AG10803 (cell line): ENCODE data around the gene SLC22A9.

ENCODE experiments used
- DNase-seq: peaks from one replicate; pipeline ENCODE4 v3.0.0; 2010; ENCODE audit warnings: low read depth
- H3K4me3 ChIP-seq: 2 replicates; pipeline ENCODE4 v1.5.1; 2011; ENCODE audit warnings: mild to moderate bottlenecking, low read length, control low read depth
- CTCF ChIP-seq: conservative IDR thresholded peaks from 2 replicates; pipeline ENCODE4 v1.5.1; 2011; ENCODE audit warnings: mild to moderate bottlenecking, low read length, control low read depth, inconsistent platforms

The SLC22A9 gene

GRCh38 chr11:63369971-63370588 lies 495 bp downstream of the SLC22A9 start:
- no peak for DNase-seq
- no peak overlapping the region for H3K4me3 ChIP-seq
- TF ChIP-seq CTCF = no peak

- no peak overlapping the region for H3K4me3 ChIP-seq
- TF ChIP-seq CTCF = no peak
- no peak for DNase-seq
These were observed 1.8 kb downstream of the SLC22A9 start for GRCh38 chr11:63371396-63371795.

- TF ChIP-seq CTCF = no peak
- no peak for DNase-seq
- H3K4me3 ChIP-seq = no peak overlapping the region
These were observed 5.8 kb downstream of the SLC22A9 start for GRCh38 chr11:63375434-63375833.

- no peak for DNase-seq
- no peak overlapping the region for H3K4me3 ChIP-seq
- no peak for TF ChIP-seq CTCF
These were observed 10.5 kb downstream of the SLC22A9 start for GRCh38 chr11:63380130-63380529.

GRCh38 chr11:63395697-63396096 lies 26.1 kb downstream of the SLC22A9 start:
- no peak overlapping the region for H3K4me3 ChIP-seq
- no peak for TF ChIP-seq CTCF
- no peak for DNase-seq

GRCh38 chr11:63404161-63404935 lies 34.8 kb downstream of the SLC22A9 start:
- no peak for TF ChIP-seq CTCF

GRCh38 chr11:63405114-63405513 lies 35.5 kb downstream of the SLC22A9 start:
- no peak for TF ChIP-seq CTCF
- H3K4me3 ChIP-seq = no peak overlapping the region
- DNase-seq = no peak

More at GRCh38 chr11:63404161-63404935, 34.8 kb downstream of the SLC22A9 start:
- no peak for DNase-seq
- H3K4me3 ChIP-seq = no peak overlapping the region
